Heart right ventricle (tissue), 16 donors: ENCODE results near the gene CA4. TPM values are rescaled to one million over a fixed set of nuclear protein-coding genes. Genes with fewer than 3 reads are reported as not detected.
A peak's percentile ranks its signal among the peaks of the same experiment; 100 is the strongest.

ENCODE experiments used
- ATAC-seq, 8 donors: fragments of 200-7000 bp; cut with Tn5 transposase; one replicate each; pipeline ENCODE4 v1.9.1; 2020; ENCODE audit warnings: mild to moderate bottlenecking in 8 of 8, moderate library complexity in 8 of 8, moderate number of reproducible peaks in 1 of 8
- DNase-seq, 2 donors: peaks; one replicate each; pipeline ENCODE4 v3.0.0-alpha.2; 2020
- H3K27ac ChIP-seq, 10 donors: fragments of 200-600 bp; sonication (generic) in 2 of 10; one replicate each; pipeline versions ENCODE4 v1.5.0 to v1.8.0; 2020 to 2022; ENCODE audit warnings: mild to moderate bottlenecking in 3 of 10
- H3K27me3 ChIP-seq, 7 donors: fragments of 200-600 bp; one replicate each; pipeline ENCODE4 v1.8.0; 2021 to 2022; ENCODE audit warnings: mild to moderate bottlenecking in 2 of 7
- H3K36me3 ChIP-seq, 9 donors: fragments of 200-600 bp; sonication (generic) in 1 of 9; one replicate each; pipeline versions ENCODE4 v1.5.0 to v1.8.0; 2020 to 2022; ENCODE audit warnings: mild to moderate bottlenecking in 2 of 9
- H3K4me1 ChIP-seq, 9 donors: fragments of 200-600 bp; sonication (generic) in 1 of 9; one replicate each; pipeline versions ENCODE4 v1.5.0 to v1.8.0; 2020 to 2022; ENCODE audit warnings: mild to moderate bottlenecking in 4 of 9
- H3K4me3 ChIP-seq, 10 donors: fragments of 200-600 bp; sonication (generic) in 2 of 10; one replicate each; pipeline versions ENCODE4 v1.5.0 to v1.8.0; 2020 to 2022; ENCODE audit warnings: mild to moderate bottlenecking in 7 of 10, moderate library complexity in 2 of 10
- H3K9me3 ChIP-seq, 11 donors: fragments of 200-600 bp in 10 of 11; sonication (generic) in 2 of 11; one replicate each; pipeline versions ENCODE4 v1.5.0 to v1.8.0; 2013 to 2022; ENCODE audit warnings: mild to moderate bottlenecking in 2 of 11, control low read depth in 1 of 11, moderate library complexity in 1 of 11
- CTCF ChIP-seq, 9 donors: fragments of 200-600 bp; sonication (generic) in 2 of 9; IDR thresholded peaks; one replicate each; pipeline versions ENCODE4 v1.5.0 to v1.8.0; 2021 to 2022; ENCODE audit warnings: antibody characterized with exemption in 9 of 9, mild to moderate bottlenecking in 5 of 9, moderate library complexity in 1 of 9
- WGBS, 2 donors: extraction: QIAGEN DNeasy Blood & Tissue Kit; methylation state at CpG; one replicate each; pipeline ENCODE4 v1.1.7; 2013; ENCODE audit warnings: inconsistent platforms in 1 of 2; 5-methylcytosine and 5-hydroxymethylcytosine counted together
- intact Hi-C, 10 donors: fragments of 100-400 bp; cut with DNase I; formaldehyde crosslinking; loops; one replicate each; pipeline versions ENCODE4 v1.11.1 to v1.14.2; 2022
- polyA plus RNA-seq, 2 donors: library from polyadenylated mRNA; stranded (reverse); fragments of 200-250 nt; gene quantifications; one replicate each; pipeline ENCODE4 v1.2.3, GENCODE V29; 2013
- total RNA-seq, 10 donors: library from RNA; stranded (reverse); fragmentation: NEBNext Ultra II Directional in 3 of 10; extraction: Animal tissue kit (Norgen Biotek cat#: 25700) in 3 of 10; gene quantifications; one replicate each; pipeline versions ENCODE4 v1.2.1 to v1.2.4, GENCODE V29; 2021 to 2023
- donor health status: Arrhythmogenic right ventricular cardiomyopathy.
- donor health status: ischemic (EF 13 %, LVEDD 7.1; RV severe dilation, severe dysfunction).
- donor health status: healthy with polysubstance abuse.
- donor health status: DM: no; HTN: yes; CAD: no.
- donor health status: DM: no; HTN: no; CAD: no.
- donor health status: ischemic (EF 25% LVEDD 6.9; RV normal size, moderate dysfunction).
- donor health status: ischemic (EF 25% LVEDD 5.7; RV mildly dilated, moderate dysfunction).
- donor health status: healthy.
- donor health status: DM: yes; HTN: yes; CAD: no.
- donor health status: Ischemic cardiomyopathy.
- donor health status: ischemic (EF 35%, LVEDD 5.7; RV mildly dilated, moderate dysfunction).
- donor health status: nonischemic (EF 11% LVEDD 7.7; RV severe dilation, severe dysfunction).
- donor health status: DM: yes; HTN: yes; CAD: no.
- donor health status: PGD.
- donor health status: ischemic (EF 29% LVEDD 5.4; RV normal size, mild dysfunction).
- donor health status: nonischemic (EF 23%, LVEDD 6.1; RV moderate dilation, normal function).

CA4 gene
- total and polyA plus RNA-seq, 12 donors: 5.7 to 57.8 (median 16.2) TPM

DNA sequence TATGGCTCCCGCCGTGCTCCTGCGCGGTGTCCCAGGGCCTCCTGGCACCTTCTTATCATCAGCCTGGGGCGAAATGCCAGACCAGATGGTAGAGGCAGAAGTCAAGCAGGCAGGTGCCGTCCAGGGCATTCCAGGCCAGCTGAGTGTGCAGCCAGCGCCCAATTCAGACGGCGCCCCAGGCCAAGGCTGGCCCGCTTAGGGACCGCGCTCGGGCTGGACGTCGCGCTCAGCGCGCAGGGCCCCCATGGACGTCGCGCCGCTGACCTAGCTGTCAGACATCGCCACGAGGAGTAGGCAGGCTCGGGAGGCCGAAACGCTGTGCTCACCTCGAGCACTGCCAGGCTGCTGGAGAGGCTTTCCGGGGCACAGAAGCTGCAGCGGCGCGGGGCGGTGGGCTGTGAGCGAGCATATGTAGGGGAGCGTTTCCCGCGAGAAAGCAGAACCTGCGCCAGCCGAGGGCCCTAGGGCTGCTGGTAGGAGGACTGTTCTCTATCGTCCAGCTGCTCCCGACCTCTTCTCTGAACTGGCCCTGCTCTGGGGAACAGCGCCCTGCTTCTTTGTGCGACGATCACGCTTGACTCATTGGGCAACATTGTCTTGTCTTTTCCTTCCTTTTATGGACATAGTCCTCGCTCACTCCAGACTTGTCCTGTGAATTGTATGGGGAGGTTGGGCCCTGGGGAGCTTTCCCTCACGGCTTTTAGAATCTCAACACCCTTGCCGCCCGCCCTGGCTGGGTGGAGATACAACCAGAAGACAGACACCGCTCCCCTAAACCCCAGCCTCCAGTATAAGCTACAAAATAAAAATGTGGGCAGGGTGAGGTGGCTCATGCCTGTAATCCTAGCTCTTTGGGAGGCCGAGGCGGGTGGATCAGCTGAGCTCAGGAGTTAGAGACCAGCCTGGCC lies 8.4 kb upstream of the CA4 start:
- TF ChIP-seq CTCF (IDR thresholded peaks at IDR 0.05): no peak
- H3K27ac ChIP-seq: no peak overlapping the region
- DNase-seq (no peak), ATAC-seq (peak in 3 of 8 donors; percentile 21 to 30 (median 25))
- H3K9me3 ChIP-seq: no peaks in the 10 kb centered on the region
- intact Hi-C loops: loop anchor here in 4 of 10 donors (1.0 to 10.0 kb wide), 2 partner anchors 29 to 293 kb away; no protein-coding TSS in a partner anchor
- H3K4me3 ChIP-seq: peak overlapping the region in 1 of 10 donors; percentile 24
- peaks cover 30 to 79% (median 63%) of the 10 kb centered on the region in 7 donors for H3K27me3 ChIP-seq
- WGBS, 2 donors: 12 to 17% methylated on average over 52 of the region's 52 CpGs
- no peaks in the 10 kb centered on the region for H3K36me3 ChIP-seq
- peaks cover 0 to 73% (median 49%) of the 10 kb centered on the region in 9 donors for H3K4me1 ChIP-seq

GRCh38 chr17:60142872-60143499 lies 6.8 kb upstream of the CA4 start:
- ATAC-seq: peak; percentile 59 to 91 (median 80)
- no peaks in the 10 kb centered on the region for H3K36me3 ChIP-seq
- WGBS, 2 donors: 5% methylated on average over 10 of the region's 10 CpGs
- peak; percentile 82 to 89 for DNase-seq
- TF ChIP-seq CTCF (IDR thresholded peaks at IDR 0.05): peak; percentile 55 to 87 (median 77)
- H3K4me1 ChIP-seq: peaks cover 0 to 73% (median 49%) of the 10 kb centered on the region in 9 donors
- peaks cover 30 to 86% (median 74%) of the 10 kb centered on the region in 7 donors for H3K27me3 ChIP-seq
- intact Hi-C loops: loop anchor here in 4 of 10 donors (1.0 to 10.0 kb wide), 3 partner anchors 27 to 292 kb away; no protein-coding TSS in a partner anchor
- H3K27ac ChIP-seq: peak overlapping the region in 8 of 10 donors; percentile 24 to 63 (median 42)
- H3K9me3 ChIP-seq: no peaks in the 10 kb centered on the region
- peak overlapping the region in 5 of 10 donors; percentile 0 to 23 (median 14) for H3K4me3 ChIP-seq

GRCh38 chr17:60145006-60145935 lies 4.5 kb upstream of the CA4 start:
- intact Hi-C loops: loop anchor here in 3 of 10 donors (10.0 kb wide), 1 partner anchor 290 kb away; no protein-coding TSS in a partner anchor
- H3K27ac ChIP-seq: peak overlapping the region in 2 of 10 donors; percentile 51 to 69
- DNase-seq (no peak), ATAC-seq (peak in 2 of 8 donors; percentile 11 to 23)
- peaks cover 30 to 86% (median 74%) of the 10 kb centered on the region in 7 donors for H3K27me3 ChIP-seq
- TF ChIP-seq CTCF (IDR thresholded peaks at IDR 0.05): no peak
- WGBS, 2 donors: 19 to 21% methylated on average over 17 of the region's 17 CpGs
- H3K4me3 ChIP-seq: no peak overlapping the region
- H3K4me1 ChIP-seq: peaks cover 2 to 68% (median 44%) of the 10 kb centered on the region in 9 donors
- H3K36me3 ChIP-seq: no peaks in the 10 kb centered on the region
- H3K9me3 ChIP-seq: no peaks in the 10 kb centered on the region
